KMS-11 (cell line): ENCODE measurements around the gene DTYMK.

Experiments
- H2AFZ ChIP-seq: fragments of 200-600 bp; sonication (generic); 2 replicates; pipeline ENCODE4 v1.6.1; 2016; ENCODE audit warnings: antibody characterized with exemption, mixed run types, low read depth
- H3K27ac ChIP-seq: fragments of 200-600 bp; sonication (generic); 2 replicates; pipeline ENCODE4 v1.6.1; 2016; ENCODE audit warnings: mild to moderate bottlenecking, mixed run types
- H3K27me3 ChIP-seq: fragments of 200-600 bp; sonication (generic); 2 replicates; pipeline ENCODE4 v1.6.1; 2017; ENCODE audit warnings: mild to moderate bottlenecking, low read depth, mixed run types, moderate library complexity; ENCODE audit not compliant: insufficient read depth
- H3K36me3 ChIP-seq: fragments of 200-600 bp; sonication (generic); 2 replicates; pipeline ENCODE4 v1.6.1; 2017; ENCODE audit warnings: mild to moderate bottlenecking, mixed run types; ENCODE audit not compliant: insufficient read depth
- H3K4me1 ChIP-seq: fragments of 200-600 bp; sonication (generic); 2 replicates; pipeline ENCODE4 v1.6.1; 2016; ENCODE audit warnings: mild to moderate bottlenecking, low read depth, mixed run types; ENCODE audit not compliant: poor library complexity, severe bottlenecking
- H3K4me2 ChIP-seq: fragments of 200-600 bp; sonication (generic); 2 replicates; pipeline ENCODE4 v1.7.0; 2016; ENCODE audit warnings: mild to moderate bottlenecking, mixed run types
- H3K4me3 ChIP-seq: fragments of 200-600 bp; sonication (generic); IDR thresholded peaks from 2 replicates; pipeline ENCODE4 v1.6.1; 2017; ENCODE audit warnings: low read depth, low read length, mixed read lengths; ENCODE audit not compliant: insufficient read depth
- H3K79me2 ChIP-seq: fragments of 200-600 bp; sonication (generic); 2 replicates; pipeline ENCODE4 v1.6.1; 2016; ENCODE audit warnings: low read depth, mixed run types; ENCODE audit not compliant: insufficient read depth
- H3K9ac ChIP-seq: fragments of 200-600 bp; sonication (generic); 2 replicates; pipeline ENCODE4 v1.6.1; 2016; ENCODE audit warnings: mild to moderate bottlenecking, mixed run types
- H4K20me1 ChIP-seq: fragments of 200-600 bp; sonication (generic); 2 replicates; pipeline ENCODE4 v1.6.1; 2016; ENCODE audit warnings: mild to moderate bottlenecking, mixed run types; ENCODE audit not compliant: insufficient read depth
- TF ChIP-seq, protein P1 (sequence below): fragments of 200-600 bp; sonication (generic); conservative IDR thresholded peaks from 2 replicates; pipeline ENCODE4 v1.6.1; 2017; ENCODE audit warnings: low read depth, mild to moderate bottlenecking, antibody characterized with exemption, low read length, moderate library complexity, mixed read lengths

Gene DTYMK

DNA sequence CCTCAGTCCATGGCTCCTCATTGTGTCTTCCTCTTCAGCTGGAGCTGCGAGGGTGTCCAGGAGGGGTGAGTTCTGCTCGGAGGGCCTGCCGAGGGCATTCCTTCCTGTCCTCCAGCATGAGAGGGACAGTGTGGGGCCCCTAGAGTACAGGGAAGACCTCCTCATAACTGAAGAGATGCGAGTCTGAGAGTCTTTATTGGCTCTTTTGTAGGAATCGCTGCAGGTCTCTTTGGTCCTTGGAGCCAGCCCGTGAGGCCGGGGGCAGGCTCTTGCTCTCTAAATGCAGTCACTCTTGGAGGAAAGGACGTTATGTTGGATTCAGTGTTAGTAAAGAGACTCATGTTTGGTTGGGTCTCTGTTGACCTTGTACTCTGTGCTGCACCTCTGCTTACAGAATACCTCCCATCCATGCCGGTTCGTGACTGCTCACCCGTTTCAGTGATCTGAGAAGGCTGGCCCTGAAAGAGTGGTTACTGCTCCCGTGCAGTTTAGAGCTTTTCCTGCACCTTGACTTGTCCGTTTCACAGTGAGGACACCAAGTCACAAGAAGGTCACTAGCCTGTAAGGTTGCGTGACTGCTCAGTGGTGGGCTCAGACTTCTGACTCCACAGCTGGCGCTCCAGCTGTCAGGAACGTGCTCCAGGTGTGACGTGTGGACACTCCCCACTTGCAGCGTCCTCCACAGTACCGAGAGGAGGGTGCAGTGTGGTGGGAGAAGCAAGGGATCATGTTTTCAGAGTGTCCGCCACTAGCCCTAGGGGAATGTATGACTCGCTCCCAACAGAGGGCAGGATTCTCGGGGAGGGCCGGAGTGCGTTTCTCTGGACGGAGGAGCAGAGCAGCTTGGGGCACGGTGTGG, 41.3 kb downstream of the DTYMK start:
- H2AFZ ChIP-seq, result no peak overlapping the region
- peaks cover 65% of the 10 kb centered on the region; the same call in 1 of the 2 replicates for H3K79me2 ChIP-seq
- peaks cover 8% of the 10 kb centered on the region for H4K20me1 ChIP-seq
- H3K27me3 ChIP-seq, result no peaks in the 10 kb centered on the region
- no peak overlapping the region for H3K4me2 ChIP-seq
- no peak overlapping the region for H3K4me3 ChIP-seq
- H3K36me3 ChIP-seq, result no peaks in the 10 kb centered on the region
- TF ChIP-seq, protein P1, sequence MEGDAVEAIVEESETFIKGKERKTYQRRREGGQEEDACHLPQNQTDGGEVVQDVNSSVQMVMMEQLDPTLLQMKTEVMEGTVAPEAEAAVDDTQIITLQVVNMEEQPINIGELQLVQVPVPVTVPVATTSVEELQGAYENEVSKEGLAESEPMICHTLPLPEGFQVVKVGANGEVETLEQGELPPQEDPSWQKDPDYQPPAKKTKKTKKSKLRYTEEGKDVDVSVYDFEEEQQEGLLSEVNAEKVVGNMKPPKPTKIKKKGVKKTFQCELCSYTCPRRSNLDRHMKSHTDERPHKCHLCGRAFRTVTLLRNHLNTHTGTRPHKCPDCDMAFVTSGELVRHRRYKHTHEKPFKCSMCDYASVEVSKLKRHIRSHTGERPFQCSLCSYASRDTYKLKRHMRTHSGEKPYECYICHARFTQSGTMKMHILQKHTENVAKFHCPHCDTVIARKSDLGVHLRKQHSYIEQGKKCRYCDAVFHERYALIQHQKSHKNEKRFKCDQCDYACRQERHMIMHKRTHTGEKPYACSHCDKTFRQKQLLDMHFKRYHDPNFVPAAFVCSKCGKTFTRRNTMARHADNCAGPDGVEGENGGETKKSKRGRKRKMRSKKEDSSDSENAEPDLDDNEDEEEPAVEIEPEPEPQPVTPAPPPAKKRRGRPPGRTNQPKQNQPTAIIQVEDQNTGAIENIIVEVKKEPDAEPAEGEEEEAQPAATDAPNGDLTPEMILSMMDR, result no peak
- no peak overlapping the region for H3K27ac ChIP-seq
- no peak overlapping the region for H3K9ac ChIP-seq
- peaks cover 5% of the 10 kb centered on the region for H3K4me1 ChIP-seq

DNA sequence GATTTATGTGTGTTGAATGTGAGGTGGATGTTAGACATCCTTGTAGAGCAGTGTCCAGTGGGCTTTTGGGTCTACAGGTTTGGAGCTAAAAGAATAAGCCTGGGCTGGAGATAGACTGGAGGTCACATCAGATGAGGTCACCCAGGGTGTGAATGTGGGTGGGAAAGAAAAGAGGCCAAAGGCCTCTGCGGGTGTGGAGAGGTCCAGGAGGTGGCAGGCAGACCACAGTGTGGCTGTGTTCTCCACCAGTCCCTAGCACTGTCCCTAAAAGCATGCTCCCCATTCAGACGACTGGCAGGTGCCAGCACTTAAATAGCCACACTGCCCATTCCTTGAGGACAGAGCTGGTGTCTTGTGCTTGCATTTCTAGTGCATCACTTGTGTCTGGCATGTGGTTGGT, 45.0 kb downstream of the DTYMK start:
- no peaks in the 10 kb centered on the region for H3K36me3 ChIP-seq
- peaks cover 16% of the 10 kb centered on the region for H3K4me1 ChIP-seq
- H3K4me2 ChIP-seq, result no peak overlapping the region
- peaks cover 8% of the 10 kb centered on the region; the same call in 1 of the 2 replicates for H4K20me1 ChIP-seq
- TF ChIP-seq, protein P1, result no peak
- H3K27me3 ChIP-seq, result no peaks in the 10 kb centered on the region
- no peak overlapping the region for H3K4me3 ChIP-seq
- no peak overlapping the region for H2AFZ ChIP-seq
- H3K27ac ChIP-seq, result no peak overlapping the region
- no peak overlapping the region for H3K9ac ChIP-seq
- peaks cover 73% of the 10 kb centered on the region; the same call in 1 of the 2 replicates for H3K79me2 ChIP-seq

DNA sequence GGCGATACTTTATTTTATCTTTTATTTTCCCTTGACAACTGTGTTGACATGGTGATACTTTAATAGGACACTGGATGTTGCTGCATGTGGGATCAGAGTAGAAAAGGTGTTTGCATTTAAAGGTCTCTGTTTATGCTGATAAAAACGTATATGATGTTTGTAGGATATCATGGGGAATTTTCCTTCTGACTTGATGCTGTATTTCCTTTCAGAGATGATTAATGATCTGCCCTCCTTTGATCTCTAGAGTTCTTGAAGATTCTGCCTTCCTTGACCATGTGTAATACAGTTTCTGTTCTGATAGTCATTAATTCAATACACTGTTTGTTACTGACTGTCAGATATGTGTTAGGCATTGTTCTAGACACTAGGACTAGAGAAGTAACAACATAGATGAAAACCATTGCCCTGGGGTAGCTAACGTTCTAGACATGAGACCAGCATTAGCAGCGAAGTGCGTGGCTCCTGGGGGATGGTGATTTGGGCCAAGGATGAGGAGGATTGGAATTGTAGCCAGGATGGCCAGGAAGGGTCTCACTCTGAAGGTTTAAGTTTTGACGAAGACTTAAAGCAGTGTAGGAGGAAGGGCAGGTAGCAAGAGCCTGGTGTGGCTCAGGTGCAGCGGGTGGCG, 46.3 kb downstream of the DTYMK start:
- H3K9ac ChIP-seq, result no peak overlapping the region
- H3K4me1 ChIP-seq, result peaks cover 25% of the 10 kb centered on the region
- peaks cover 8% of the 10 kb centered on the region; the same call in 1 of the 2 replicates for H4K20me1 ChIP-seq
- no peaks in the 10 kb centered on the region for H3K27me3 ChIP-seq
- no peak overlapping the region for H3K4me3 ChIP-seq
- TF ChIP-seq, protein P1, result no peak
- H2AFZ ChIP-seq, result no peak overlapping the region
- no peak overlapping the region for H3K27ac ChIP-seq
- no peak overlapping the region for H3K4me2 ChIP-seq
- no peaks in the 10 kb centered on the region for H3K36me3 ChIP-seq
- peaks cover 77% of the 10 kb centered on the region for H3K79me2 ChIP-seq

DNA sequence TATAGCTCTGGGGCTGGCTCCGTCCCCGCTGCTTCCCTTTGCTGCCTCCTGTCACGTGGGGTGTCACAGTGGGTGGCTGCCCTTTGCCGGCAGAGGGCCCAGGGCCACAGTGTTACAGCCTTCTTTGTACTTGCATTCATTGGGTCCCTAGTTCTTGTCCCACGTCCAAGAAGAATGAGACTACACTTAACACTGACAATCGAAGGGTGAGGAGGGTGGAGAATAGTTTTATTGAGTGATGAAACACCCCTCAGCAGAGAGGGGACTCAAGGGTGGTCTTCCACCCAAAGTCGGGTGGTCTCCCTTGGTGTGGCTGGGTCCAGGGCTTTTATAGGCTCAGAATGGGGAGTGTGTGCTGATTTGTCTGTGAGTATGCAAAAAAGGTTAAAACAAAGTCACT, 47.2 kb downstream of the DTYMK start:
- Histone ChIP-seq H3K36me3 (no peaks in the 10 kb centered on the region), H3K4me2 (no peak overlapping the region), H3K9ac (no peak overlapping the region), H3K4me3 (no peak overlapping the region), H3K79me2 (peaks cover 79% of the 10 kb centered on the region), H3K27me3 (no peaks in the 10 kb centered on the region), H4K20me1 (peaks cover 8% of the 10 kb centered on the region; the same call in 1 of the 2 replicates), H2AFZ (no peak overlapping the region), H3K27ac (no peak overlapping the region), H3K4me1 (peaks cover 27% of the 10 kb centered on the region)
- TF ChIP-seq, protein P1, result no peak
